HS-27A (cell line): ENCODE measurements around the gene ROPN1.
"Not testable (repeated sequence)": the region's sequence is repeated elsewhere in the genome, so short reads cannot be mapped to it uniquely, and the experiment has no call there.

Source experiments
- DNase-seq: peaks from one replicate; pipeline ENCODE4 v3.0.0-alpha.2; 2012; ENCODE audit warnings: low read depth, missing footprints

The ROPN1 gene

DNA sequence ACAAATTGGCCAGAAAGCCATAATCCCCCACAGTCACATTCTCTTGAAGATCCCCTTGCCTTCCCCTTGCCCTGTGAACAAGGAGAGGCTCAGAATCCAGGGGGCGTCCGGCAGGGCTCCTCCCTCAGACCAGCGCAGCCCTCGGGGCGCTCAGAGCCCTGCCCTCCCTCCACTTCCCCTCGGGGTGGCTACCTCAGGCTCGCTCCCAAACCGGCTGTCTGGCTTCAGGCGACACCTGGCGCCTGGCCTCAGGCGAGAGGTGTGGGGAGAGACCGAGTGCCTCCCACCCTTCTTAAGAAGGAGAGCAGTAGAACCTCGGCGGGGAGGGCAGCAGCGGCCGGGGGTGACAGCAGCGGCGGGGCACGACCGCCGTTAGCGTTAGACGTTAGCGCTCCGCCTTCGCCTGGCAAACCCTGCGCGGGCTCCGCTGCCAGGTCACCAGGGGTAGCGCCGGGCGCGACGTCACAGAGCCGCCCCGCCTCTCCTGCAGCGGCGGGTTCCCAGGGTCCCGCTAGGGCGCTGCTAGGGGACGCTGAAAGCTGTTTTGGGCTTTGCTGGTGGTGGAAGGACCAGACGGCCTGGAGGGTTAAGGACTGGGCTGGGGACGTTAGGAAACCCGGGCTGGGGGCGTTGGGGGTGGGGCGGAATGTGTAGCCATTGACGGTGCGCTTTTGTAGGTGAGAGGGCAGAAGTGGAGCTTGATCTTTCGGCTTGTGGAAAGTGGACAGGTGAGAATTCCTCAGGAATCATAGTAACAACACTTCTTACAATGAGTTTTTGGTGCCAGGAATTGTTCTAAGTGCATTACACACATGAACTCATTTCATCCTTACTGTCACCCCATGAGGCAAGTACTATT lies at the start of gene ROPN1:
TSS of gene ROPN1 (minus strand) at position 395 of the 859 bp plus-strand sequence. CDS start 11,643 bp downstream, outside the sequence.
- not testable (repeated sequence) for DNase-seq

GRCh38 chr3:124041553-124041952 lies 49.6 kb upstream of the ROPN1 start:
- DNase-seq = no peak

GRCh38 chr3:124037326-124037725 lies 45.4 kb upstream of the ROPN1 start:
- DNase-seq = peak; percentile 14

DNA sequence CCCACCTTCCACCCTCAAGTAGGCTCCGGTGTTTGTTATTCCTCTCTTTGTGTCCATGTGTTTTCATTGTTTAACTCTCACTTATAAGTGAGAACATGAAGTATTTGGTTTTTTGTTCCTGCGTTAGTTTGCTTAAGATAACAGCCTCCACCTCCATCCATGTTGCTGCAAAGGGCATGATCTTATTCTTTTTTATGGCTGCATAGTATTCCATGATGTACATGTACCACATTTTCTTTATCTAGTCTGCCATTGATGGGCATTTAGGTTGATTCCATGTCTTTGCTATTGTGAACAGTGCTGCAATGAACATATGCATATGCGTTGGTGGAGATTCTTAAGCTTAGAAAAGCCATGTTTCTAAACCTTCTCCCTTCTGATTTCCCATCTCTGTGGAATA lies 44.3 kb upstream of the ROPN1 start:
- DNase-seq = not testable (repeated sequence)

GRCh38 chr3:124035463-124036121 lies 43.7 kb upstream of the ROPN1 start:
- DNase-seq = no peak

- DNase-seq = no peak
These were observed 42.9 kb upstream of the ROPN1 start for GRCh38 chr3:124034844-124035152.

- no peak for DNase-seq
These were observed 42.3 kb upstream of the ROPN1 start for GRCh38 chr3:124034016-124034843.

DNA sequence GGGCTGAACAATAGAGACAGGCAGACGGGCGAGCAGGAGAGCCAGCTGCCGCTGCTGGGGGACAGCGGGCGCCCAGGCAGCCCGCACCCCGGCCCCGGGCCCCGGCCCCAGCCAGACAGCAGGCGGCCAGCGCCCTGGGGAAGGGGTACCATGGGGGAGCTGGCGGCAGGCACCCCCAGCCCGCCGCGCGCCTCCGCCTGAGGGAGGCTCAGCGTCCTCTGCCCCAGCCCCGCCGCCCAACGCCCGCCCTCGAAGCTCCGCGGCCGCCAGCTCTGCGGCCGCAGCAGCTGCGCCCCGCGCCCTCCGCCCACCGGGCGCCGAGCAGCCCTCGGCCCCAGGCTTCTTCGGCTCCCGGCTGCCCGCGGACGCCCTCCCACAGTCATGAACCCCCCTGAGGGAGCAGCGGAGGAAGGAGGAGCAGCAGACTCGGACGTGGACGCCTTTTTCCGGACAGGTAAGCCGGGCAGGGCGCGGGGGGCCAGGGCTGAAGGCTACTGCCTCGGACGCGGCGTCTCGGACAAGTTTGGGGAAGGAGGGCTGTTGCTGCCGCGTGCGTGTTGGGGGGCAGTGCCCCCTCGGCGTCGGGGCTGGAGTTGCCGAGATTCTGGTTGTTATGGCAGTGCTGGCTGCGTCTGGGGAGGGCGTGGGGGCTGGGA lies 41.6 kb upstream of the ROPN1 start, which contains the start of gene KALRN:
TSS of gene KALRN (plus strand) at position 10 of the 656 bp plus-strand sequence.
- DNase-seq = no peak

- peak; percentile 35 for DNase-seq
These were observed 41.0 kb upstream of the ROPN1 start for GRCh38 chr3:124032881-124033359.

DNA sequence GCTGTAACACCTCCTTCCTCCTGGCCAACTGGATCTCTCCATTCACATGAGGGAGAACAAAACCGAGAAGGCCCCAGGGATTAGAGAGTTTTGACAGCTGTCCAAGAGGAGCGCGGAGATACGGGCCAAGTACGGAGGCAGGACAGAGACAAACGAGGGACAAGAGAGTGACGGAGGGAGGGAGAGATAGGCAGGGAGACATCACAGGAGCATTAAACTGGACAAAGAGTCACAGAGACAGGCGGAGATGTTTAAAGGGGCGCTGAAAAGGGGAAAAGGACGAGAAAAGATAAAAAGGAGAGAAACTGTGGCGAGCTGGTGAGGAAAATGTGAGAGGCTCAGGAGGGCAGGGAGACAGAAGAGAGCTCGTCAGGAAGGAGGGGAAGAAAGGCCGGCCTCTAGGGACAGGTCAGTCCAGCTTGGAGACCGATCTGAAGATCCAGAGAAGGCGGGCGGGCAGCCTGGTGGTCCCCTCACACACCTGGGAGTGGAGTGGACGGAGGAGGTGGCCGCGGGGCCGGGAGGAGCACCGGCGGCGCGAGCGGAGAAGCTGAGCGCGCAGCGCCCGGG lies 40.5 kb upstream of the ROPN1 start:
- DNase-seq = peak; percentile 22

GRCh38 chr3:124026516-124026915 lies 34.6 kb upstream of the ROPN1 start:
- no peak for DNase-seq

DNA sequence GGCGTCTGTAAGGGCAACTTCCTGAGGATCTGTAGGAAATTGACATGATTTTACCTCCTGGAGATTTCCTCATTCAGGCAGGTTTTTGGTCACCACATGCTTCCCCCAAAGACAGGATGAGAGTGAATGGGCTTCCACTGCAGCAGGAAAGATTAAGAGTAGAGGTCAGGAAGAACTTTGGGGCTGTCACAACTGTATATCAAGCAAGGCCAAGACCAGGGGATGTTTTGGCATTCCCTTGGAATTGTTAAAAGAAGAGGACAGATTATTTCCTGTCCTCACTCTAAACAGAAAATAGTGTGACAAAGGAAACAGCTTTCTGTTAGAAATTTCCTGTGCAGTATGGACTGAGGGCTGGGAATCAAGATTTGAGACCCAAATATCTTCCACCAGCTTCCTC lies 31.6 kb upstream of the ROPN1 start:
- not testable (repeated sequence) for DNase-seq

DNA sequence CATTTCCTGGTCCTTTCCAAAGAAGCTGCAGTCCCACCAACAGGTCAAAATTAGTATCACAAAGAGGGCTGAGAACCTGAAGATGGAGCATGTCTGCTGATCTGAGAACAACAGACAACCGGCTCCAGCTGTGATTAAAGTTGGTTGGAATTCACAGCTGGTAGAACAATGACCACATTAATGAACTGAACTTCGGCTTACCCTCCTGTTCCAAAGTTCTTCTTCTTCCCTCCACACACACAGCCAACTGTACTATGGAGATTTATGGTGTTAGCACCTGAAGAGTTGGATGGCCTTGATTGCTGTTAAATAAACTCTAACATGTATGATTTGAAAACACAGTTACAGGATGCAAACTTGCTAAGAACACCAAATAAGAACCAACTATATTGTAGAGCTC lies 27.4 kb upstream of the ROPN1 start:
- DNase-seq = no peak

- DNase-seq = not testable (repeated sequence)
These were observed 25.6 kb upstream of the ROPN1 start for GRCh38 chr3:124017502-124017901.

- not testable (repeated sequence) for DNase-seq
These were observed 24.6 kb upstream of the ROPN1 start for GRCh38 chr3:124016483-124016882.

GRCh38 chr3:124014366-124014942 lies 22.5 kb upstream of the ROPN1 start:
- no peak for DNase-seq

DNA sequence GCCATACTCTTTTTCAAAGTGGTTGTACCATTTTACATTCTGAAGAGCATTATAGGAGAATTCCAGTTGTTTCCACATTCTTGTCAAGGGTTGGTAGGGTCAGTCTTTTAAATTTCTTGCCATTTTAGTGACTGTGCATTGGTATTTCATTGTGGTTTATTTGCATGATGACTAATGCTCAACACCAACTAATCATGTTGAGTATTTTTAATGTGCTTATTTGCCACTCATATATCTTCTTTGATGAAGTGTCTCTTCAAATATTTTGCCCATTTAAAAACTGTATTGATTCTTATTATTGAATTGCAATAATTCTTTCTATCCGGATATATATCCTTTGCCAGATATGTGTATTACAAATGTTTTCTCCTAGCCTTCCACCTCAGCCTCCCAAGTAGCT lies 16.4 kb upstream of the ROPN1 start:
- DNase-seq = not testable (repeated sequence)

DNA sequence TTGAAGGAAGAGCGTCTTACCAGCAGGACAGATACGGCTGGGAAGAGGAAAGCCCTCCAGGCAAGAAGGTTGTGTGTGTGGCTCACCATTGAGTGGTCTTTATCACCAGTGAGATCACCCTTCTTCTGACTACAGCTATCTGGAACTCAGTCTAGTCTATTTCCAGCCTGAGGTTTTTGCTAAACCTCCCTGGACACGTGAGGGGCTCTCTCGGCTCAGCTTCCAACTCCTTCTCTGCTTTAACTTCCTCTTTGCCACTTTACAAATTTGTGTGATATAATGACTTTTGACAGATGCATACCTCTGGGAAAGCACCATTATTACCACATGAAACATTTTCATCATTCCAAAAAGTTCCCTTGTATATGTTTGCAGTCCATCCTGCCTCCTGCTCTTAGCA lies 15.3 kb upstream of the ROPN1 start:
- DNase-seq = no peak

DNA sequence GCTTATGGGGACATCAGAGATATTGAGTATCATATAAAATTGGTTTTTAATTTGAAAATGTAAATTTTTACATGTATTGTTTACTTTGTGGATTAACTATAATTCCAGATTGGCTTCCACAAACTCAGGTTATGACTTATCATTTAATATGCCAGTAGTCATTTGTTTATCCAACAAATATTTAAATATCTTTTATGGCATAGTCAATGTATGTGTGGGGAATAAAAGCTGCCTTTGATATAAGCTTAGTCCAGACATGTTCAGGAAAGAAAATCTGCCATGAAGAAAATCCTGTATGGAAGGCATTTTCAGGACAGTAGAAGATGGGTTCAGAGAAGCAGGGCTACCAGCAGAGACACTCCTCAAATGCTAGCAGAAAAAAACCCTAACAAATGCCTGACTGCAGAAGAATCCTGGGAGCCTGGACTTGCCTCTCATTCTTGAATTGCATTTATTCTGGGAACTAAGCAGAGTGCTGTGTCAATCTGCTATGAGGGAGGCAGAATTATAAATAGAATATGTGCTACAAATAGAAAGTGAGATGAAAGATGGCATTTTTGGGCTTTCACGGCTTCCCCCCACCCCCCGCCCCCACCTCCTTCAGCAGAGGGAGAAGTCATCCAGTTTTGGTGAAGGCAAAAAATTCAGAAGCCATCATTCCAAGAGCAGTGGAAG lies 10.6 kb upstream of the ROPN1 start:
- DNase-seq = not testable (repeated sequence)

DNA sequence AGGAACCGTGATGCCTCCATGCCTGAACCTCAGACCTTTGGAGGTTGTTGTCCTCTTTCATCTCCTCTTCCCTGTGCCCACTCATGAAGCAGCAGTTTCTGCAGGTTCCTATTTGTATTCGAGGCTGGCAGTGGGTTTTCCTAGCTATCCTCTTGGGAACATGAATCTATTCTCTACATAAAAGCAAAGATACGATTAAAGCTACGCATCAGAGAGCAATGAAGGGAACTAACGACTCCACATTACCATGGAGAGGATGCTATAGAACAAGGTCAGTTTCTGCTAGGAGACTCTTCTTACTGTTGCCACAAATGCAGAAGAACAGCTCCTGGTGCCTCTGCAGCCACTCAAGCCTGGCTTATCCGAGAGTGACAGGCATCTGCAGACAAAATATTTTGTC lies 9.4 kb upstream of the ROPN1 start:
- DNase-seq = not testable (repeated sequence)
